Trophoblast cell (in vitro differentiated cells and primary cell): ENCODE data around the gene DHRS3.
"Not testable (repeated sequence)": the region's sequence is repeated elsewhere in the genome, so short reads cannot be mapped to it uniquely, and the experiment has no call there.

ENCODE experiments used
- DNase-seq, 2 donors: peaks; one replicate each; pipeline ENCODE4 v3.0.0-alpha.2; 2016
- H2AFZ ChIP-seq: 2 replicates; pipeline ENCODE4 v1.6.1; 2013; ENCODE audit warnings: low read length, moderate library complexity, mild to moderate bottlenecking; ENCODE audit not compliant: insufficient read depth, poor library complexity
- H2AK5ac ChIP-seq: 2 replicates; pipeline ENCODE4 v1.6.1; 2013; ENCODE audit warnings: mild to moderate bottlenecking, low read length
- H2BK120ac ChIP-seq: 2 replicates; pipeline ENCODE4 v1.6.1; 2013; ENCODE audit warnings: low read length, mild to moderate bottlenecking, moderate library complexity; ENCODE audit not compliant: insufficient read depth, poor library complexity
- H2BK12ac ChIP-seq: 2 replicates; pipeline ENCODE4 v1.6.1; 2013; ENCODE audit warnings: mild to moderate bottlenecking, low read length, moderate library complexity
- H2BK5ac ChIP-seq: 2 replicates; pipeline ENCODE4 v1.6.1; 2013; ENCODE audit warnings: low read length, low read depth, moderate library complexity, mild to moderate bottlenecking; ENCODE audit not compliant: poor library complexity
- H3K14ac ChIP-seq: 2 replicates; pipeline ENCODE4 v1.6.1; 2013; ENCODE audit warnings: mild to moderate bottlenecking, low read length
- H3K18ac ChIP-seq: 2 replicates; pipeline ENCODE4 v1.6.1; 2013; ENCODE audit warnings: mild to moderate bottlenecking, low read length
- H3K23ac ChIP-seq: 2 replicates; pipeline ENCODE4 v1.6.1; 2013; ENCODE audit warnings: low read length
- H3K27ac ChIP-seq: 2 replicates; pipeline ENCODE4 v1.5.1; 2013; ENCODE audit warnings: low read depth, mild to moderate bottlenecking, inconsistent platforms, low read length, moderate library complexity
- H3K27me3 ChIP-seq: 2 replicates; pipeline ENCODE4 v1.6.1; 2013; ENCODE audit warnings: inconsistent platforms, mild to moderate bottlenecking, low read length, moderate library complexity; ENCODE audit not compliant: insufficient read depth
- H3K36me3 ChIP-seq, 2 experiments: 1 replicate in 1 of 2; 2 replicates in 1 of 2; pipeline ENCODE4 v1.6.1; 2013; ENCODE audit warnings: low read length in 2 of 2, mild to moderate bottlenecking in 2 of 2, moderate library complexity in 1 of 2; ENCODE audit not compliant: insufficient read depth in 2 of 2, control insufficient read depth in 1 of 2
- H3K4ac ChIP-seq: 2 replicates; pipeline ENCODE4 v1.6.1; 2013; ENCODE audit warnings: low read depth, mild to moderate bottlenecking, low read length, moderate library complexity
- H3K4me1 ChIP-seq, 2 experiments: 1 replicate in 1 of 2; 2 replicates in 1 of 2; pipeline ENCODE4 v1.6.1; 2013; ENCODE audit warnings: low read length in 2 of 2, mild to moderate bottlenecking in 2 of 2, moderate library complexity in 1 of 2; ENCODE audit not compliant: insufficient read depth in 2 of 2, control insufficient read depth in 1 of 2
- H3K4me2 ChIP-seq: 2 replicates; pipeline ENCODE4 v1.6.1; 2013; ENCODE audit warnings: inconsistent platforms, mild to moderate bottlenecking, low read length, moderate library complexity
- H3K4me3 ChIP-seq: 2 replicates; pipeline ENCODE4 v1.5.1; 2013; ENCODE audit warnings: mild to moderate bottlenecking, low read depth, low read length, inconsistent platforms
- H3K79me1 ChIP-seq: one replicate; pipeline ENCODE4 v1.6.1; 2013; ENCODE audit warnings: low read length
- H3K79me2 ChIP-seq: 2 replicates; pipeline ENCODE4 v1.6.1; 2013; ENCODE audit warnings: low read length, mild to moderate bottlenecking; ENCODE audit not compliant: control insufficient read depth, insufficient read depth, poor library complexity
- H3K9ac ChIP-seq: 2 replicates; pipeline ENCODE4 v1.6.1; 2013; ENCODE audit warnings: mild to moderate bottlenecking, low read length
- H3K9me3 ChIP-seq: 2 replicates; pipeline ENCODE4 v1.6.1; 2013; ENCODE audit warnings: low read depth, mild to moderate bottlenecking, control low read depth, inconsistent platforms, low read length; ENCODE audit not compliant: insufficient read depth
- H4K12ac ChIP-seq: 2 replicates; pipeline ENCODE4 v1.6.1; 2013; ENCODE audit warnings: low read depth, mild to moderate bottlenecking, low read length, moderate library complexity
- H4K8ac ChIP-seq: 2 replicates; pipeline ENCODE4 v1.6.1; 2013; ENCODE audit warnings: low read depth, mild to moderate bottlenecking, low read length, moderate library complexity
- H4K91ac ChIP-seq: one replicate; pipeline ENCODE4 v1.6.1; 2013; ENCODE audit warnings: low read depth, mild to moderate bottlenecking, low read length, moderate library complexity
- WGBS: extraction: QIAGEN DNeasy Blood & Tissue Kit; methylation state at CpG from one replicate; pipeline ENCODE4 v1.1.7; 2013; ENCODE audit warnings: missing lambda C conversion rate; ENCODE audit not compliant: insufficient read length, insufficient coverage; ENCODE audit errors: extremely low coverage; 5-methylcytosine and 5-hydroxymethylcytosine counted together

DHRS3 gene

GRCh38 chr1:12648741-12649140, 30.7 kb upstream of the DHRS3 start:
- H2AK5ac ChIP-seq, result no peak overlapping the region
- no peak overlapping the region for H2BK5ac ChIP-seq
- no peak overlapping the region for H3K4me2 ChIP-seq
- H3K79me1 ChIP-seq, result no peaks in the 10 kb centered on the region
- H3K9ac ChIP-seq, result no peak overlapping the region
- H2BK120ac ChIP-seq, result no peak overlapping the region
- no peak overlapping the region for H3K18ac ChIP-seq
- no peak overlapping the region for H3K14ac ChIP-seq
- H3K27me3 ChIP-seq, result no peaks in the 10 kb centered on the region
- H3K36me3 ChIP-seq, result no peaks in the 10 kb centered on the region
- no peak overlapping the region for H3K4me3 ChIP-seq
- WGBS, result no CpG with 5 or more reads among the region's 7 CpGs
- no peak overlapping the region for H3K27ac ChIP-seq
- no peak overlapping the region for H2AFZ ChIP-seq
- no peak for DNase-seq
- H3K9me3 ChIP-seq, result peaks cover 3% of the 10 kb centered on the region
- no peak overlapping the region for H2BK12ac ChIP-seq
- no peak overlapping the region for H4K8ac ChIP-seq
- H3K23ac ChIP-seq, result no peak overlapping the region
- H4K12ac ChIP-seq, result no peak overlapping the region
- no peaks in the 10 kb centered on the region for H3K79me2 ChIP-seq
- no peak overlapping the region for H4K91ac ChIP-seq
- H3K4me1 ChIP-seq, result peaks cover 0 to 8% of the 10 kb centered on the region in 2 experiments
- H3K4ac ChIP-seq, result no peak overlapping the region

- not testable (repeated sequence) for H3K9me3 ChIP-seq, H2AFZ ChIP-seq, H3K27me3 ChIP-seq, H3K14ac ChIP-seq, H4K91ac ChIP-seq, H2AK5ac ChIP-seq, H3K9ac ChIP-seq, H3K4ac ChIP-seq, H2BK12ac ChIP-seq, H4K8ac ChIP-seq, H2BK120ac ChIP-seq, DNase-seq, H3K79me2 ChIP-seq, H3K23ac ChIP-seq, H3K4me2 ChIP-seq, H3K79me1 ChIP-seq, H3K18ac ChIP-seq, H4K12ac ChIP-seq, H3K4me3 ChIP-seq, H2BK5ac ChIP-seq, H3K36me3 ChIP-seq, H3K4me1 ChIP-seq, H3K27ac ChIP-seq
- no CpG with 5 or more reads among the region's 9 CpGs for WGBS
Measured at GRCh38 chr1:12645401-12645800, 27.4 kb upstream of the DHRS3 start.

DNA sequence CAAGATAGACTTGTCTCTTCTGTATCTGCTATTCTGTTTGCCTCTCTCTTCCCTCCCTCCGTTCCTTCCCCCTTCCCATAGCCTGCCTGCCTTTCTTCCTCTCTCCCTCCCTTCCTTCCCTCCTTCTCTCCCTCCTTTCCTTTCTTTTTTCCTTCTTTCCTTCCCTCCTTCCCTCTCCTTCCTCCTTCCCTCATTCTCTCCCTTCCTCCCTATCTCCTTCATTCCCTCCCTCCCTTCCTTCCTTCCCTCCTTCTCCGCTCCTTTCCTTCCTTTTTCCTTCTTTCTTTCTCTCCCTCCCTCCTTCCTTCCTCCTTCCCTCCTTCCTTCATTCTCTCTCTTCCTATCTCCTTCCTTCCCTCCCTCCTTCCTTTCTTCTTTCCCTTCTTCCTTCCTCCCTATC, 26.8 kb upstream of the DHRS3 start:
- H2BK12ac ChIP-seq, result no peak overlapping the region
- no peak overlapping the region for H3K9ac ChIP-seq
- no peak overlapping the region for H3K4me2 ChIP-seq
- 94% methylated on average over 1 of the region's 2 CpGs for WGBS
- no peak overlapping the region for H3K23ac ChIP-seq
- no peak overlapping the region for H4K8ac ChIP-seq
- no peak overlapping the region for H2BK120ac ChIP-seq
- no peaks in the 10 kb centered on the region for H3K36me3 ChIP-seq
- H4K12ac ChIP-seq, result no peak overlapping the region
- no peaks in the 10 kb centered on the region for H3K79me1 ChIP-seq
- H3K18ac ChIP-seq, result no peak overlapping the region
- no peak overlapping the region for H2BK5ac ChIP-seq
- H2AFZ ChIP-seq, result no peak overlapping the region
- no peak overlapping the region for H3K14ac ChIP-seq
- H3K27me3 ChIP-seq, result no peaks in the 10 kb centered on the region
- no peak overlapping the region for H3K4me3 ChIP-seq
- H3K9me3 ChIP-seq, result peaks cover 2% of the 10 kb centered on the region
- no peak overlapping the region for H2AK5ac ChIP-seq
- DNase-seq, result no peak
- no peak overlapping the region for H4K91ac ChIP-seq
- H3K27ac ChIP-seq, result no peak overlapping the region
- H3K4me1 ChIP-seq, result no peaks in the 10 kb centered on the region
- H3K79me2 ChIP-seq, result no peaks in the 10 kb centered on the region
- H3K4ac ChIP-seq, result no peak overlapping the region

- Histone ChIP-seq H3K79me1 (no peaks in the 10 kb centered on the region), H3K27ac (no peak overlapping the region), H3K27me3 (no peaks in the 10 kb centered on the region), H3K4me2 (no peak overlapping the region), H2BK120ac (no peak overlapping the region), H3K79me2 (no peaks in the 10 kb centered on the region), H3K9me3 (peaks cover 6% of the 10 kb centered on the region), H2BK5ac (no peak overlapping the region), H4K8ac (no peak overlapping the region), H2AFZ (no peak overlapping the region), H3K23ac (no peak overlapping the region), H3K4ac (no peak overlapping the region), H3K36me3 (no peaks in the 10 kb centered on the region), H3K18ac (no peak overlapping the region), H4K91ac (no peak overlapping the region), H3K4me1 (no peaks in the 10 kb centered on the region), H2BK12ac (no peak overlapping the region), H3K14ac (no peak overlapping the region), H3K4me3 (peak overlapping the region; percentile 41), H4K12ac (no peak overlapping the region), H3K9ac (no peak overlapping the region), H2AK5ac (no peak overlapping the region)
- WGBS, result no CpG with 5 or more reads among the region's 2 CpGs
- DNase-seq, result no peak
Measured at GRCh38 chr1:12644237-12644636, 26.2 kb upstream of the DHRS3 start.
